H1 (cell line): Measurements from ENCODE around the gene SCNM1. TPM values are rescaled to one million over a fixed set of nuclear protein-coding genes. Genes with fewer than 3 reads are reported as not detected.

Source experiments
- CTCF ChIA-PET: fragments of 300-600 bp; sonication (Branson Sonifier 250); formaldehyde crosslinking; loops from one replicate; lab custom pipeline; 2021; ENCODE audit not compliant: partially characterized antibody; lab: Charles Lee
- POLR2A ChIA-PET: fragments of 300-600 bp; sonication (Branson Sonifier 250); formaldehyde crosslinking; loops from one replicate; lab custom pipeline; 2021; ENCODE audit warnings: inconsistent platforms; ENCODE audit not compliant: partially characterized antibody; lab: Charles Lee
- DNase-seq, 2 experiments: peaks; one replicate each; pipeline versions ENCODE4 v3.0.0 to v3.0.0-alpha.2; 2010 to 2022; ENCODE audit warnings: low spot score in 2 of 2, low read depth in 1 of 2, mixed read lengths in 1 of 2
- FAIRE-seq: peaks from 2 replicates; lab custom pipeline; 2011; peaks lifted over from hg19 to GRCh38; lab: Jason Lieb, UNC
- H2AFZ ChIP-seq: 2 replicates; pipeline ENCODE4 v1.8.1; 2012; ENCODE audit warnings: low read length, inconsistent platforms
- H2AK5ac ChIP-seq: 2 replicates; pipeline ENCODE4 v1.6.1; 2013; ENCODE audit warnings: low read depth, low read length
- H2BK120ac ChIP-seq: replicated peaks from 2 replicates; pipeline ENCODE3; 2013; ENCODE audit warnings: low read depth, low read length, inconsistent platforms
- H2BK12ac ChIP-seq: 2 replicates; pipeline ENCODE4 v1.6.1; 2013; ENCODE audit warnings: low read depth, low read length
- H2BK15ac ChIP-seq: 2 replicates; pipeline ENCODE4 v1.6.1; 2013; ENCODE audit warnings: low read length
- H2BK20ac ChIP-seq: 2 replicates; pipeline ENCODE4 v1.6.1; 2013; ENCODE audit warnings: low read length
- H2BK5ac ChIP-seq: 2 replicates; pipeline ENCODE4 v1.6.1; 2013; ENCODE audit warnings: low read depth, low read length
- H3K14ac ChIP-seq: 2 replicates; pipeline ENCODE4 v1.6.1; 2013; ENCODE audit warnings: inconsistent platforms; ENCODE audit not compliant: insufficient read length
- H3K18ac ChIP-seq: 2 replicates; pipeline ENCODE4 v1.6.1; 2013; ENCODE audit warnings: low read length; ENCODE audit errors: extremely low read depth
- H3K23ac ChIP-seq: 2 replicates; pipeline ENCODE4 v1.6.1; 2013; ENCODE audit warnings: inconsistent platforms; ENCODE audit not compliant: insufficient read length
- H3K23me2 ChIP-seq: 2 replicates; pipeline ENCODE4 v1.6.1; 2013; ENCODE audit warnings: low read depth, low read length
- H3K27ac ChIP-seq: 2 replicates; pipeline ENCODE4 v1.6.1; 2011; ENCODE audit warnings: low read depth, low read length, inconsistent platforms
- H3K27me3 ChIP-seq, 4 experiments: replicated peaks in 1 of 4; 1 replicate in 1 of 4; 2 replicates in 3 of 4; pipeline versions ENCODE4 v1.6.1 to v1.8.1; 2011 to 2013; ENCODE audit warnings: low read length in 3 of 4, mild to moderate bottlenecking in 3 of 4, inconsistent platforms in 2 of 4, mixed read lengths in 2 of 4, moderate library complexity in 1 of 4; ENCODE audit not compliant: control insufficient read depth in 3 of 4, insufficient read depth in 3 of 4; ENCODE audit errors: extremely low read depth in 1 of 4
- H3K36me3 ChIP-seq, 4 experiments: 2 replicates each; pipeline versions ENCODE4 v1.6.1 to v1.8.1; 2011 to 2013; ENCODE audit warnings: mild to moderate bottlenecking in 4 of 4, low read length in 3 of 4, moderate library complexity in 2 of 4, control low read depth in 1 of 4, inconsistent platforms in 1 of 4; ENCODE audit not compliant: insufficient read depth in 4 of 4, control insufficient read depth in 2 of 4
- H3K4ac ChIP-seq: replicated peaks from 2 replicates; pipeline ENCODE3; 2013; ENCODE audit warnings: low read length, low read depth, mixed read lengths, inconsistent platforms; ENCODE audit not compliant: insufficient read length
- H3K4me1 ChIP-seq, 4 experiments: replicated peaks in 1 of 4; 1 replicate in 1 of 4; 2 replicates in 3 of 4; pipeline versions ENCODE4 v1.6.1 to v1.8.1; 2011 to 2013; ENCODE audit warnings: low read length in 3 of 4, inconsistent platforms in 2 of 4, mixed read lengths in 1 of 4; ENCODE audit not compliant: insufficient read depth in 4 of 4, control insufficient read depth in 3 of 4
- H3K4me2 ChIP-seq, 2 experiments: 2 replicates each; pipeline versions ENCODE4 v1.6.1 to v1.8.1; 2011 to 2013; ENCODE audit warnings: low read depth in 2 of 2, low read length in 2 of 2, control low read depth in 1 of 2, inconsistent platforms in 1 of 2, mild to moderate bottlenecking in 1 of 2; ENCODE audit not compliant: insufficient read depth in 1 of 2
- H3K4me3 ChIP-seq, 4 experiments: fragments of 200-600, 300-600 bp in 1 of 4; sonication (generic), shearing (Covaris generic), sonication (Bioruptor Twin) in 1 of 4; 2 replicates each; pipeline versions ENCODE4 v1.5.1 to v1.8.1; 2011 to 2016; ENCODE audit warnings: low read length in 4 of 4, low read depth in 3 of 4, control low read depth in 2 of 4, inconsistent platforms in 2 of 4, mild to moderate bottlenecking in 2 of 4, mixed read lengths in 1 of 4, moderate library complexity in 1 of 4; ENCODE audit not compliant: insufficient read depth in 2 of 4; ENCODE audit errors: extremely low read depth in 1 of 4
- H3K56ac ChIP-seq: replicated peaks from 2 replicates; pipeline ENCODE3; 2013; ENCODE audit warnings: low read depth, mild to moderate bottlenecking, mixed read lengths, low read length, inconsistent platforms; ENCODE audit not compliant: insufficient read length
- H3K79me1 ChIP-seq: 2 replicates; pipeline ENCODE4 v1.6.1; 2013; ENCODE audit warnings: low read depth, low read length, control low read depth
- H3K79me2 ChIP-seq, 2 experiments: 2 replicates each; pipeline versions ENCODE4 v1.6.1 to v1.8.1; 2012 to 2013; ENCODE audit warnings: low read length in 2 of 2, mild to moderate bottlenecking in 2 of 2, inconsistent platforms in 1 of 2; ENCODE audit not compliant: insufficient read depth in 2 of 2, control insufficient read depth in 1 of 2
- H3K9ac ChIP-seq, 4 experiments: replicated peaks in 1 of 4; 1 replicate in 1 of 4; 2 replicates in 3 of 4; pipeline versions ENCODE4 v1.6.1 to v1.8.1; 2011 to 2013; ENCODE audit warnings: low read depth in 3 of 4, low read length in 3 of 4, control low read depth in 2 of 4, mild to moderate bottlenecking in 2 of 4, moderate library complexity in 2 of 4, inconsistent platforms in 1 of 4; ENCODE audit errors: extremely low read depth in 1 of 4
- H3K9me3 ChIP-seq, 2 experiments: 2 replicates each; pipeline versions ENCODE4 v1.6.1 to v1.8.1; 2012 to 2013; ENCODE audit warnings: mild to moderate bottlenecking in 2 of 2, moderate library complexity in 2 of 2, control low read depth in 1 of 2, inconsistent platforms in 1 of 2, low read depth in 1 of 2, low read length in 1 of 2, mixed read lengths in 1 of 2; ENCODE audit not compliant: insufficient read depth in 2 of 2
- H4K20me1 ChIP-seq, 2 experiments: replicated peaks in 1 of 2; 2 replicates each; pipeline versions ENCODE3 to v1.8.1; 2011 to 2013; ENCODE audit warnings: inconsistent platforms in 2 of 2, low read length in 2 of 2, mild to moderate bottlenecking in 1 of 2; ENCODE audit not compliant: insufficient read depth in 2 of 2, control insufficient read depth in 1 of 2
- H4K5ac ChIP-seq: 2 replicates; pipeline ENCODE4 v1.6.1; 2013; ENCODE audit warnings: low read length, low read depth, mixed read lengths, inconsistent platforms; ENCODE audit not compliant: insufficient read length
- H4K8ac ChIP-seq: 2 replicates; pipeline ENCODE4 v1.8.0; 2013; ENCODE audit warnings: mild to moderate bottlenecking, moderate library complexity, low read length, inconsistent platforms; ENCODE audit not compliant: insufficient read depth; ENCODE audit errors: extremely low read depth
- H4K91ac ChIP-seq: replicated peaks from 2 replicates; pipeline ENCODE3; 2013; ENCODE audit warnings: low read length, mixed read lengths, inconsistent platforms; ENCODE audit not compliant: insufficient read length
- CREB1 ChIP-seq: IDR thresholded peaks from 2 replicates; pipeline ENCODE4 v1.6.1; 2012; ENCODE audit warnings: inconsistent platforms
- EP300 ChIP-seq, 2 experiments: IDR thresholded peaks; 1 replicate in 1 of 2; 2 replicates in 1 of 2; pipeline ENCODE4 v1.6.1; 2011 to 2012; ENCODE audit warnings: low read depth in 2 of 2, low read length in 2 of 2, mild to moderate bottlenecking in 2 of 2, borderline replicate concordance in 1 of 2, inconsistent platforms in 1 of 2, moderate library complexity in 1 of 2
- RXRA ChIP-seq: IDR thresholded peaks from 2 replicates; pipeline ENCODE4 v1.6.1; 2011; ENCODE audit warnings: low read depth, mild to moderate bottlenecking, low read length, moderate library complexity; ENCODE audit not compliant: insufficient read depth
- SIN3A ChIP-seq, 2 experiments: IDR thresholded peaks in 1 of 2; conservative IDR thresholded peaks in 1 of 2; 2 replicates each; pipeline ENCODE4 v1.6.1; 2011 to 2012; ENCODE audit warnings: low read length in 2 of 2, improper control_type of control experiment in 1 of 2, low read depth in 1 of 2, mild to moderate bottlenecking in 1 of 2
- SP1 ChIP-seq: IDR thresholded peaks from 2 replicates; pipeline ENCODE4 v1.6.1; 2011; ENCODE audit warnings: low read depth, low read length
- TBP ChIP-seq: IDR thresholded peaks from 2 replicates; pipeline ENCODE4 v1.6.1; 2011; ENCODE audit warnings: low read depth, low read length, improper control_type of control experiment
- WGBS, 2 experiments: shearing (Covaris generic) in 1 of 2; methylation state at CpG; one replicate each; pipeline versions ENCODE4 v1.1.6 to v1.1.7; 2013 to 2015; ENCODE audit warnings: low lambda C conversion rate in 2 of 2, mixed read lengths in 2 of 2, inconsistent platforms in 1 of 2, low coverage in 1 of 2, missing lambda C conversion rate in 1 of 2; ENCODE audit not compliant: insufficient replicate concordance in 2 of 2, insufficient coverage in 1 of 2, insufficient read length in 1 of 2; ENCODE audit errors: extremely low coverage in 1 of 2, missing lambda C conversion rate in 1 of 2; 5-methylcytosine and 5-hydroxymethylcytosine counted together
- polyA plus RNA-seq, 7 experiments: library from polyadenylated mRNA; depleted of rRNA in 3 of 7; stranded (reverse) in 5 of 7; unstranded in 2 of 7; fragments of >200 nt in 5 of 7; fragments of 200-250 nt in 2 of 7; gene quantifications; 1 replicate in 5 of 7; 2 replicates in 1 of 7; 4 replicates in 1 of 7; pipeline versions ENCODE4 v1.2.1 to v1.2.3, GENCODE V29; 2011 to 2013; ENCODE audit warnings: missing spikeins in 2 of 7, mixed read lengths in 2 of 7
- total RNA-seq: library from RNA; stranded (reverse); fragmentation: NEBNext Ultra II Directional; extraction: Animal tissue kit (Norgen Biotek cat#: 25700); gene quantifications from 2 replicates; pipeline ENCODE4 v1.2.1, GENCODE V29; 2021

The SCNM1 gene
- total and polyA plus RNA-seq, 2 of the 8 experiments (the other 6 are each of a cell fraction or from before 2014, with no cell fraction given) = 13.6 to 46.2 TPM

- Histone ChIP-seq H2AK5ac (no peak overlapping the region), H3K23ac (no peak overlapping the region), H2BK15ac (no peak overlapping the region), H3K27me3 (no peaks in the 10 kb centered on the region), H2BK12ac (peak overlapping the region; percentile 20; the same call in 1 of the 2 replicates), H2BK5ac (peak overlapping the region; percentile 85), H3K27ac (peak overlapping the region; percentile 42; the same call in 1 of the 2 replicates), H3K56ac (no peak overlapping the region), H3K4me2 (peak overlapping the region; percentile 74 to 89), H2BK120ac (no peak overlapping the region), H4K5ac (peak overlapping the region; percentile 22), H2AFZ (peak overlapping the region; percentile 93), H3K18ac (peak overlapping the region; percentile 89; the same call in 1 of the 2 replicates), H3K9me3 (no peaks in the 10 kb centered on the region), H3K14ac (no peak overlapping the region), H3K79me2 (peaks cover 0 to 12% of the 10 kb centered on the region in 2 experiments; a peak in 2 of 4 replicates), H4K8ac (no peak overlapping the region), H3K79me1 (0 out of 2 replicates have a peak, but pooled peaks cover 3% of the 10 kb centered on the region), H4K20me1 (no peaks in the 10 kb centered on the region), H3K36me3 (peaks cover 0 to 18% (median 8%) of the 10 kb centered on the region in 4 experiments; a peak in 5 of 8 replicates), H2BK20ac (0 out of 2 replicates have a peak overlapping the region, but pooled peaks have one; percentile 15), H3K4me1 (peaks cover 5 to 10% (median 5%) of the 10 kb centered on the region in 4 experiments), H3K9ac (peak overlapping the region in 3 of 4 experiments; percentile 49 to 89 (median 50); a peak in 6 of 7 replicates), H3K4ac (no peak overlapping the region), H4K91ac (no peak overlapping the region), H3K23me2 (peaks cover 17% of the 10 kb centered on the region), H3K4me3 (peak overlapping the region; percentile 80 to 99 (median 95))
- FAIRE-seq (peak; percentile 19), DNase-seq (peak in 1 of 2 experiments; percentile 66)
- ChIA-PET POLR2A (interaction anchor here (0.7 to 2.4 kb wide), 14 partner anchors 9 to 197 kb away, joined by 3 to 13 read pairs (median 4); partner anchors contain the start of genes PSMD4, SEMA6C and TNFAIP8L2), CTCF (interaction anchor here (1.0 to 2.7 kb wide), 6 partner anchors 10 to 118 kb away, joined by 3 to 11 read pairs (median 4); partner anchors contain the start of genes C1orf56, MLLT11 and VPS72)
- WGBS, 2 experiments = 8% methylated on average over 14 of the region's 15 CpGs; no CpG with 5 or more reads in 1 of the 2 experiments
- TF ChIP-seq SP1 (peak; percentile 50; the same call in 1 of the 2 replicates), RXRA (0 out of 2 replicates have a peak, but pooled peaks have one; percentile 57), SIN3A (conservative IDR thresholded peaks at IDR 0.05 in 1 of 2, IDR thresholded peaks at IDR 0.05 in 1 of 2; ENCODE audit: low read depth in 1 of 2, low read length in 2 of 2) (peak in 1 of 2 experiments; percentile 32; a peak in 1 of 4 replicates), TBP (0 out of 2 replicates have a peak, but pooled peaks have one; percentile 10), EP300 (IDR thresholded peaks at IDR 0.05; ENCODE audit: borderline replicate concordance in 1 of 2, low read depth in 2 of 2, low read length in 2 of 2) (no peak), CREB1 (no peak)
These were observed 635 bp upstream of the SCNM1 start for GRCh38 chr1:151165281-151165737.
